Trophoblast cell (in vitro differentiated cells and primary cell): ENCODE results near the gene ELAVL1. TPM values are rescaled to one million over a fixed set of nuclear protein-coding genes. Genes with fewer than 3 reads are reported as not detected.
A peak's percentile ranks its signal among the peaks of the same experiment; 100 is the strongest.

Source experiments
- DNase-seq, 2 donors: peaks; one replicate each; pipeline ENCODE4 v3.0.0-alpha.2; 2016
- H2AFZ ChIP-seq: 2 replicates; pipeline ENCODE4 v1.6.1; 2013; ENCODE audit warnings: low read length, moderate library complexity, mild to moderate bottlenecking; ENCODE audit not compliant: insufficient read depth, poor library complexity
- H2AK5ac ChIP-seq: 2 replicates; pipeline ENCODE4 v1.6.1; 2013; ENCODE audit warnings: mild to moderate bottlenecking, low read length
- H2BK120ac ChIP-seq: 2 replicates; pipeline ENCODE4 v1.6.1; 2013; ENCODE audit warnings: low read length, mild to moderate bottlenecking, moderate library complexity; ENCODE audit not compliant: insufficient read depth, poor library complexity
- H2BK12ac ChIP-seq: 2 replicates; pipeline ENCODE4 v1.6.1; 2013; ENCODE audit warnings: mild to moderate bottlenecking, low read length, moderate library complexity
- H2BK5ac ChIP-seq: 2 replicates; pipeline ENCODE4 v1.6.1; 2013; ENCODE audit warnings: low read length, low read depth, moderate library complexity, mild to moderate bottlenecking; ENCODE audit not compliant: poor library complexity
- H3K14ac ChIP-seq: 2 replicates; pipeline ENCODE4 v1.6.1; 2013; ENCODE audit warnings: mild to moderate bottlenecking, low read length
- H3K18ac ChIP-seq: 2 replicates; pipeline ENCODE4 v1.6.1; 2013; ENCODE audit warnings: mild to moderate bottlenecking, low read length
- H3K23ac ChIP-seq: 2 replicates; pipeline ENCODE4 v1.6.1; 2013; ENCODE audit warnings: low read length
- H3K27ac ChIP-seq: 2 replicates; pipeline ENCODE4 v1.5.1; 2013; ENCODE audit warnings: low read depth, mild to moderate bottlenecking, inconsistent platforms, low read length, moderate library complexity
- H3K27me3 ChIP-seq: 2 replicates; pipeline ENCODE4 v1.6.1; 2013; ENCODE audit warnings: inconsistent platforms, mild to moderate bottlenecking, low read length, moderate library complexity; ENCODE audit not compliant: insufficient read depth
- H3K36me3 ChIP-seq, 2 experiments: 1 replicate in 1 of 2; 2 replicates in 1 of 2; pipeline ENCODE4 v1.6.1; 2013; ENCODE audit warnings: low read length in 2 of 2, mild to moderate bottlenecking in 2 of 2, moderate library complexity in 1 of 2; ENCODE audit not compliant: insufficient read depth in 2 of 2, control insufficient read depth in 1 of 2
- H3K4ac ChIP-seq: 2 replicates; pipeline ENCODE4 v1.6.1; 2013; ENCODE audit warnings: low read depth, mild to moderate bottlenecking, low read length, moderate library complexity
- H3K4me1 ChIP-seq, 2 experiments: 1 replicate in 1 of 2; 2 replicates in 1 of 2; pipeline ENCODE4 v1.6.1; 2013; ENCODE audit warnings: low read length in 2 of 2, mild to moderate bottlenecking in 2 of 2, moderate library complexity in 1 of 2; ENCODE audit not compliant: insufficient read depth in 2 of 2, control insufficient read depth in 1 of 2
- H3K4me2 ChIP-seq: 2 replicates; pipeline ENCODE4 v1.6.1; 2013; ENCODE audit warnings: inconsistent platforms, mild to moderate bottlenecking, low read length, moderate library complexity
- H3K4me3 ChIP-seq: 2 replicates; pipeline ENCODE4 v1.5.1; 2013; ENCODE audit warnings: mild to moderate bottlenecking, low read depth, low read length, inconsistent platforms
- H3K79me1 ChIP-seq: one replicate; pipeline ENCODE4 v1.6.1; 2013; ENCODE audit warnings: low read length
- H3K79me2 ChIP-seq: 2 replicates; pipeline ENCODE4 v1.6.1; 2013; ENCODE audit warnings: low read length, mild to moderate bottlenecking; ENCODE audit not compliant: control insufficient read depth, insufficient read depth, poor library complexity
- H3K9ac ChIP-seq: 2 replicates; pipeline ENCODE4 v1.6.1; 2013; ENCODE audit warnings: mild to moderate bottlenecking, low read length
- H3K9me3 ChIP-seq: 2 replicates; pipeline ENCODE4 v1.6.1; 2013; ENCODE audit warnings: low read depth, mild to moderate bottlenecking, control low read depth, inconsistent platforms, low read length; ENCODE audit not compliant: insufficient read depth
- H4K12ac ChIP-seq: 2 replicates; pipeline ENCODE4 v1.6.1; 2013; ENCODE audit warnings: low read depth, mild to moderate bottlenecking, low read length, moderate library complexity
- H4K8ac ChIP-seq: 2 replicates; pipeline ENCODE4 v1.6.1; 2013; ENCODE audit warnings: low read depth, mild to moderate bottlenecking, low read length, moderate library complexity
- H4K91ac ChIP-seq: one replicate; pipeline ENCODE4 v1.6.1; 2013; ENCODE audit warnings: low read depth, mild to moderate bottlenecking, low read length, moderate library complexity
- WGBS: extraction: QIAGEN DNeasy Blood & Tissue Kit; methylation state at CpG from one replicate; pipeline ENCODE4 v1.1.7; 2013; ENCODE audit warnings: missing lambda C conversion rate; ENCODE audit not compliant: insufficient read length, insufficient coverage; ENCODE audit errors: extremely low coverage; 5-methylcytosine and 5-hydroxymethylcytosine counted together
- polyA plus RNA-seq: library from polyadenylated mRNA; stranded (reverse); fragments of 200-250 nt; gene quantifications from 2 replicates; pipeline ENCODE4 v1.2.3, GENCODE V29; 2013

Gene ELAVL1
- polyA plus RNA-seq: 65.9 and 68.2 TPM in 2 replicates

- H3K23ac ChIP-seq: no peak within 1 kb of the TSS
- H3K14ac ChIP-seq: peak within 1 kb of the TSS; percentile 47
- H3K9me3 ChIP-seq: no peaks in the 10 kb centered on the region
- H4K91ac ChIP-seq: peak within 1 kb of the TSS; percentile 65
- no peak within 1 kb of the TSS for H2BK12ac ChIP-seq
- H3K79me1 ChIP-seq: peaks cover 8% of the 10 kb centered on the region
- H2BK5ac ChIP-seq: peak within 1 kb of the TSS; percentile 63
- DNase-seq: peak; percentile 90 to 96
- H4K8ac ChIP-seq: peak within 1 kb of the TSS; percentile 61
- peak within 1 kb of the TSS; percentile 61 for H3K4me2 ChIP-seq
- H2AK5ac ChIP-seq: no peak within 1 kb of the TSS
- peak within 1 kb of the TSS; percentile 94 for H3K4ac ChIP-seq
- peaks cover 32% of the 10 kb centered on the region for H3K79me2 ChIP-seq
- H2BK120ac ChIP-seq: peak within 1 kb of the TSS; percentile 34
- peak within 1 kb of the TSS; percentile 87 for H3K9ac ChIP-seq
- peak within 1 kb of the TSS; percentile 60 for H2AFZ ChIP-seq
- H3K27me3 ChIP-seq: no peaks in the 10 kb centered on the region
- peaks cover 4 to 7% of the 10 kb centered on the region in 2 experiments for H3K36me3 ChIP-seq
- H3K4me1 ChIP-seq: peaks cover 11 to 18% of the 10 kb centered on the region in 2 experiments
- H3K18ac ChIP-seq: peak within 1 kb of the TSS; percentile 36
- peak within 1 kb of the TSS; percentile 36 for H3K27ac ChIP-seq
- H4K12ac ChIP-seq: peak within 1 kb of the TSS; percentile 6
- peak within 1 kb of the TSS; percentile 94 for H3K4me3 ChIP-seq
- WGBS: no CpG with 5 or more reads among the region's 98 CpGs
These were observed at the start of gene ELAVL1 for GRCh38 chr19:8005534-8006256. TSS of gene ELAVL1 (minus strand) at chr19:8005641. CDS start at chr19:7991815, 13,826 bp downstream.

GRCh38 chr19:8054169-8054568 is 48.7 kb upstream of the ELAVL1 start:
- Histone ChIP-seq H4K8ac (no peak overlapping the region), H3K14ac (no peak overlapping the region), H3K36me3 (no peaks in the 10 kb centered on the region), H3K23ac (no peak overlapping the region), H3K4me1 (peaks cover 3 to 5% of the 10 kb centered on the region in 2 experiments), H2BK12ac (no peak overlapping the region), H2BK120ac (no peak overlapping the region), H3K9me3 (peaks cover 3% of the 10 kb centered on the region), H3K79me1 (no peaks in the 10 kb centered on the region), H3K4me2 (no peak overlapping the region), H3K4ac (no peak overlapping the region), H3K4me3 (no peak overlapping the region), H3K9ac (no peak overlapping the region), H2BK5ac (no peak overlapping the region), H4K91ac (no peak overlapping the region), H2AK5ac (no peak overlapping the region), H2AFZ (no peak overlapping the region), H3K79me2 (peaks cover 2% of the 10 kb centered on the region), H3K27ac (no peak overlapping the region), H3K18ac (no peak overlapping the region), H4K12ac (no peak overlapping the region), H3K27me3 (no peaks in the 10 kb centered on the region)
- no peak for DNase-seq
- no CpG with 5 or more reads among the region's 9 CpGs for WGBS

GRCh38 chr19:8052464-8052859 is 47.0 kb upstream of the ELAVL1 start, which contains the start of gene CCL25:
TSS of gene CCL25 (plus strand) at chr19:8052760. CDS start at chr19:8053050, 290 bp downstream.
- Histone ChIP-seq H3K4me2 (no peak within 1 kb of the TSS), H3K79me2 (peaks cover 2% of the 10 kb centered on the region), H2BK12ac (no peak within 1 kb of the TSS), H4K8ac (no peak within 1 kb of the TSS), H4K91ac (no peak within 1 kb of the TSS), H3K27ac (no peak within 1 kb of the TSS), H3K23ac (no peak within 1 kb of the TSS), H2BK120ac (no peak within 1 kb of the TSS), H3K18ac (no peak within 1 kb of the TSS), H3K14ac (no peak within 1 kb of the TSS), H3K79me1 (no peaks in the 10 kb centered on the region), H3K4me1 (peaks cover 3 to 5% of the 10 kb centered on the region in 2 experiments), H2AFZ (no peak within 1 kb of the TSS), H4K12ac (no peak within 1 kb of the TSS), H2AK5ac (peak within 1 kb of the TSS; percentile 65), H3K27me3 (no peaks in the 10 kb centered on the region), H3K36me3 (no peaks in the 10 kb centered on the region), H3K4ac (no peak within 1 kb of the TSS), H3K9me3 (peaks cover 3% of the 10 kb centered on the region), H3K4me3 (no peak within 1 kb of the TSS), H3K9ac (no peak within 1 kb of the TSS), H2BK5ac (no peak within 1 kb of the TSS)
- WGBS: no CpG with 5 or more reads among the region's 7 CpGs
- DNase-seq: no peak

- no peak overlapping the region for H4K12ac ChIP-seq
- H3K18ac ChIP-seq: peak overlapping the region; percentile 22
- peak overlapping the region; percentile 50 for H3K4me2 ChIP-seq
- H3K79me1 ChIP-seq: no peaks in the 10 kb centered on the region
- DNase-seq: peak; percentile 99
- H3K27me3 ChIP-seq: no peaks in the 10 kb centered on the region
- no peak overlapping the region for H3K14ac ChIP-seq
- peak overlapping the region; percentile 31 for H4K8ac ChIP-seq
- no peaks in the 10 kb centered on the region for H3K36me3 ChIP-seq
- peaks cover 3 to 5% of the 10 kb centered on the region in 2 experiments for H3K4me1 ChIP-seq
- H2AK5ac ChIP-seq: no peak overlapping the region
- H2BK120ac ChIP-seq: no peak overlapping the region
- peak overlapping the region; percentile 8 for H2BK5ac ChIP-seq
- peak overlapping the region; percentile 77 for H2AFZ ChIP-seq
- no peak overlapping the region for H4K91ac ChIP-seq
- H3K79me2 ChIP-seq: peaks cover 2% of the 10 kb centered on the region
- no peak overlapping the region for H3K23ac ChIP-seq
- H3K4ac ChIP-seq: no peak overlapping the region
- peak overlapping the region; percentile 26 for H3K4me3 ChIP-seq
- no CpG with 5 or more reads among the region's 49 CpGs for WGBS
- H3K9me3 ChIP-seq: peaks cover 3% of the 10 kb centered on the region
- no peak overlapping the region for H3K9ac ChIP-seq
- no peak overlapping the region for H3K27ac ChIP-seq
- no peak overlapping the region for H2BK12ac ChIP-seq
These were observed 45.0 kb upstream of the ELAVL1 start for GRCh38 chr19:8050274-8051096.
